ENCODE data around the gene RPTOR.

Gene RPTOR

GRCh38 chr17:80731323-80731722, 186.7 kb downstream of the RPTOR start:
- Histone ChIP-seq H3K36me3 (ENCODE audit: control insufficient read depth in 5 of 5, insufficient read depth in 5 of 5, low read length in 5 of 5) (peaks cover 0 to 15% (median 7%) of the 10 kb centered on the region in 5 donors), H3K9ac (ENCODE audit: low read length in 5 of 5) (no peak overlapping the region), H3K27ac (ENCODE audit: low read depth, low read length) (no peak overlapping the region), H3K4me1 (ENCODE audit: control insufficient read depth in 5 of 5, insufficient read depth in 5 of 5, low read length in 5 of 5) (peaks cover 0 to 15% (median 12%) of the 10 kb centered on the region in 5 donors), H3K9me3 (ENCODE audit: control insufficient read depth in 5 of 5, low read length in 5 of 5) (no peaks in the 10 kb centered on the region), H3K27me3 (ENCODE audit: control insufficient read depth in 5 of 5, insufficient read depth in 4 of 5, low read length in 5 of 5) (no peaks in the 10 kb centered on the region), H3K4me3 (ENCODE audit: low read depth in 1 of 5, low read length in 5 of 5) (no peak overlapping the region)

- H3K9me3 ChIP-seq (ENCODE audit: control insufficient read depth in 5 of 5, low read length in 5 of 5): no peaks in the 10 kb centered on the region
- no peaks in the 10 kb centered on the region for H3K27me3 ChIP-seq (ENCODE audit: control insufficient read depth in 5 of 5, insufficient read depth in 4 of 5, low read length in 5 of 5)
- H3K4me1 ChIP-seq (ENCODE audit: control insufficient read depth in 5 of 5, insufficient read depth in 5 of 5, low read length in 5 of 5): peaks cover 0 to 6% (median 3%) of the 10 kb centered on the region in 5 donors
- peaks cover 0 to 10% (median 7%) of the 10 kb centered on the region in 5 donors for H3K36me3 ChIP-seq (ENCODE audit: control insufficient read depth in 5 of 5, insufficient read depth in 5 of 5, low read length in 5 of 5)
- no peak overlapping the region for H3K4me3 ChIP-seq (ENCODE audit: low read depth in 1 of 5, low read length in 5 of 5)
- H3K9ac ChIP-seq (ENCODE audit: low read length in 5 of 5): no peak overlapping the region
- H3K27ac ChIP-seq (ENCODE audit: low read depth, low read length): no peak overlapping the region
Measured at GRCh38 chr17:80732268-80732667, 187.6 kb downstream of the RPTOR start.

GRCh38 chr17:80737106-80738019, 192.7 kb downstream of the RPTOR start:
- Histone ChIP-seq H3K4me3 (ENCODE audit: low read depth in 1 of 5, low read length in 5 of 5) (no peak overlapping the region), H3K27me3 (ENCODE audit: control insufficient read depth in 5 of 5, insufficient read depth in 4 of 5, low read length in 5 of 5) (no peaks in the 10 kb centered on the region), H3K9me3 (ENCODE audit: control insufficient read depth in 5 of 5, low read length in 5 of 5) (no peaks in the 10 kb centered on the region), H3K27ac (ENCODE audit: low read depth, low read length) (no peak overlapping the region), H3K9ac (ENCODE audit: low read length in 5 of 5) (no peak overlapping the region), H3K36me3 (ENCODE audit: control insufficient read depth in 5 of 5, insufficient read depth in 5 of 5, low read length in 5 of 5) (peaks cover under 1 to 8% (median 4%) of the 10 kb centered on the region in 5 donors), H3K4me1 (ENCODE audit: control insufficient read depth in 5 of 5, insufficient read depth in 5 of 5, low read length in 5 of 5) (peaks cover 0 to 5% (median 0%) of the 10 kb centered on the region in 5 donors)

GRCh38 chr17:80738020-80738808, 193.6 kb downstream of the RPTOR start:
- Histone ChIP-seq H3K4me1 (ENCODE audit: control insufficient read depth in 5 of 5, insufficient read depth in 5 of 5, low read length in 5 of 5) (peaks cover 0 to 6% (median 0%) of the 10 kb centered on the region in 5 donors), H3K36me3 (ENCODE audit: control insufficient read depth in 5 of 5, insufficient read depth in 5 of 5, low read length in 5 of 5) (peaks cover 2 to 15% (median 10%) of the 10 kb centered on the region in 5 donors), H3K4me3 (ENCODE audit: low read depth in 1 of 5, low read length in 5 of 5) (no peak overlapping the region), H3K27ac (ENCODE audit: low read depth, low read length) (no peak overlapping the region), H3K9me3 (ENCODE audit: control insufficient read depth in 5 of 5, low read length in 5 of 5) (no peaks in the 10 kb centered on the region), H3K9ac (ENCODE audit: low read length in 5 of 5) (no peak overlapping the region), H3K27me3 (ENCODE audit: control insufficient read depth in 5 of 5, insufficient read depth in 4 of 5, low read length in 5 of 5) (no peaks in the 10 kb centered on the region)

GRCh38 chr17:80738987-80739730, 194.5 kb downstream of the RPTOR start:
- H3K27ac ChIP-seq (ENCODE audit: low read depth, low read length): no peak overlapping the region
- H3K27me3 ChIP-seq (ENCODE audit: control insufficient read depth in 5 of 5, insufficient read depth in 4 of 5, low read length in 5 of 5): no peaks in the 10 kb centered on the region
- no peak overlapping the region for H3K9ac ChIP-seq (ENCODE audit: low read length in 5 of 5)
- H3K36me3 ChIP-seq (ENCODE audit: control insufficient read depth in 5 of 5, insufficient read depth in 5 of 5, low read length in 5 of 5): peaks cover 2 to 15% (median 12%) of the 10 kb centered on the region in 5 donors
- H3K4me1 ChIP-seq (ENCODE audit: control insufficient read depth in 5 of 5, insufficient read depth in 5 of 5, low read length in 5 of 5): peaks cover 0 to 10% (median 0%) of the 10 kb centered on the region in 5 donors
- no peaks in the 10 kb centered on the region for H3K9me3 ChIP-seq (ENCODE audit: control insufficient read depth in 5 of 5, low read length in 5 of 5)
- H3K4me3 ChIP-seq (ENCODE audit: low read depth in 1 of 5, low read length in 5 of 5): no peak overlapping the region

- H3K4me1 ChIP-seq (ENCODE audit: control insufficient read depth in 5 of 5, insufficient read depth in 5 of 5, low read length in 5 of 5): peaks cover 0 to 10% (median 0%) of the 10 kb centered on the region in 5 donors
- no peak overlapping the region for H3K9ac ChIP-seq (ENCODE audit: low read length in 5 of 5)
Measured at GRCh38 chr17:80740141-80740540, 195.5 kb downstream of the RPTOR start.

GRCh38 chr17:80742091-80742490, 197.5 kb downstream of the RPTOR start:
- no peaks in the 10 kb centered on the region for H3K9me3 ChIP-seq (ENCODE audit: control insufficient read depth in 5 of 5, low read length in 5 of 5)
- H3K4me3 ChIP-seq (ENCODE audit: low read depth in 1 of 5, low read length in 5 of 5): no peak overlapping the region
- H3K27me3 ChIP-seq (ENCODE audit: control insufficient read depth in 5 of 5, insufficient read depth in 4 of 5, low read length in 5 of 5): no peaks in the 10 kb centered on the region
- H3K9ac ChIP-seq (ENCODE audit: low read length in 5 of 5): no peak overlapping the region
- no peak overlapping the region for H3K27ac ChIP-seq (ENCODE audit: low read depth, low read length)
- H3K36me3 ChIP-seq (ENCODE audit: control insufficient read depth in 5 of 5, insufficient read depth in 5 of 5, low read length in 5 of 5): peaks cover 2 to 15% (median 9%) of the 10 kb centered on the region in 5 donors
- H3K4me1 ChIP-seq (ENCODE audit: control insufficient read depth in 5 of 5, insufficient read depth in 5 of 5, low read length in 5 of 5): peaks cover 0 to 10% (median 0%) of the 10 kb centered on the region in 5 donors

More at GRCh38 chr17:80740141-80740540, 195.5 kb downstream of the RPTOR start:
- no peak overlapping the region for H3K4me3 ChIP-seq (ENCODE audit: low read depth in 1 of 5, low read length in 5 of 5)
- no peaks in the 10 kb centered on the region for H3K27me3 ChIP-seq (ENCODE audit: control insufficient read depth in 5 of 5, insufficient read depth in 4 of 5, low read length in 5 of 5)
- H3K9me3 ChIP-seq (ENCODE audit: control insufficient read depth in 5 of 5, low read length in 5 of 5): no peaks in the 10 kb centered on the region
- H3K36me3 ChIP-seq (ENCODE audit: control insufficient read depth in 5 of 5, insufficient read depth in 5 of 5, low read length in 5 of 5): peaks cover 2 to 15% (median 9%) of the 10 kb centered on the region in 5 donors
- H3K27ac ChIP-seq (ENCODE audit: low read depth, low read length): no peak overlapping the region

GRCh38 chr17:80742581-80743180, 198.0 kb downstream of the RPTOR start:
- Histone ChIP-seq H3K4me3 (ENCODE audit: low read depth in 1 of 5, low read length in 5 of 5) (no peak overlapping the region), H3K9ac (ENCODE audit: low read length in 5 of 5) (no peak overlapping the region), H3K36me3 (ENCODE audit: control insufficient read depth in 5 of 5, insufficient read depth in 5 of 5, low read length in 5 of 5) (peaks cover 2 to 15% (median 9%) of the 10 kb centered on the region in 5 donors), H3K27me3 (ENCODE audit: control insufficient read depth in 5 of 5, insufficient read depth in 4 of 5, low read length in 5 of 5) (no peaks in the 10 kb centered on the region), H3K4me1 (ENCODE audit: control insufficient read depth in 5 of 5, insufficient read depth in 5 of 5, low read length in 5 of 5) (peaks cover 0 to 10% (median 0%) of the 10 kb centered on the region in 5 donors), H3K9me3 (ENCODE audit: control insufficient read depth in 5 of 5, low read length in 5 of 5) (no peaks in the 10 kb centered on the region), H3K27ac (ENCODE audit: low read depth, low read length) (no peak overlapping the region)

GRCh38 chr17:80743181-80743771, 198.6 kb downstream of the RPTOR start:
- peaks cover 2 to 15% (median 9%) of the 10 kb centered on the region in 5 donors for H3K36me3 ChIP-seq (ENCODE audit: control insufficient read depth in 5 of 5, insufficient read depth in 5 of 5, low read length in 5 of 5)
- peak overlapping the region in 1 of 5 donors; percentile 53 for H3K9ac ChIP-seq (ENCODE audit: low read length in 5 of 5)
- no peaks in the 10 kb centered on the region for H3K27me3 ChIP-seq (ENCODE audit: control insufficient read depth in 5 of 5, insufficient read depth in 4 of 5, low read length in 5 of 5)
- H3K4me1 ChIP-seq (ENCODE audit: control insufficient read depth in 5 of 5, insufficient read depth in 5 of 5, low read length in 5 of 5): peaks cover 0 to 6% (median 0%) of the 10 kb centered on the region in 5 donors
- H3K9me3 ChIP-seq (ENCODE audit: control insufficient read depth in 5 of 5, low read length in 5 of 5): no peaks in the 10 kb centered on the region
- no peak overlapping the region for H3K4me3 ChIP-seq (ENCODE audit: low read depth in 1 of 5, low read length in 5 of 5)
- H3K27ac ChIP-seq (ENCODE audit: low read depth, low read length): no peak overlapping the region

All from subcutaneous abdominal adipose tissue (tissue), 5 donors.